Activated T-cell treated with anti-CD3 and anti-CD28 coated beads for 24 hours (primary cell): ENCODE data around the gene OR51E1.

Experiments
- DNase-seq: peaks from one replicate; pipeline ENCODE4 v3.0.0-alpha.2; 2020; ENCODE audit warnings: low read depth

Gene OR51E1

DNA sequence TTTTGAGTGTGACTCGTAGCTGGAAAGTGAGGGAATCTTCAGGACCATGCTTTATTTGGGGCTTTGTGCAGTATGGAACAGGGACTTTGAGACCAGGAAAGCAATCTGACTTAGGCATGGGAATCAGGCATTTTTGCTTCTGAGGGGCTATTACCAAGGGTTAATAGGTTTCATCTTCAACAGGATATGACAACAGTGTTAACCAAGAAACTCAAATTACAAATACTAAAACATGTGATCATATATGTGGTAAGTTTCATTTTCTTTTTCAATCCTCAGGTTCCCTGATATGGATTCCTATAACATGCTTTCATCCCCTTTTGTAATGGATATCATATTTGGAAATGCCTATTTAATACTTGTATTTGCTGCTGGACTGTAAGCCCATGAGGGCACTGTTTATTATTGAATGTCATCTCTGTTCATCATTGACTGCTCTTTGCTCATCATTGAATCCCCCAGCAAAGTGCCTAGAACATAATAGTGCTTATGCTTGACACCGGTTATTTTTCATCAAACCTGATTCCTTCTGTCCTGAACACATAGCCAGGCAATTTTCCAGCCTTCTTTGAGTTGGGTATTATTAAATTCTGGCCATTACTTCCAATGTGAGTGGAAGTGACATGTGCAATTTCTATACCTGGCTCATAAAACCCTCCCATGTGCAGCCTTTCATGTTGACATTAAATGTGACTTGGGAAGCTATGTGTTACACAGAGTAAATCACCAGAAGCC, 11.0 kb downstream of the OR51E1 start:
- DNase-seq = no peak

DNA sequence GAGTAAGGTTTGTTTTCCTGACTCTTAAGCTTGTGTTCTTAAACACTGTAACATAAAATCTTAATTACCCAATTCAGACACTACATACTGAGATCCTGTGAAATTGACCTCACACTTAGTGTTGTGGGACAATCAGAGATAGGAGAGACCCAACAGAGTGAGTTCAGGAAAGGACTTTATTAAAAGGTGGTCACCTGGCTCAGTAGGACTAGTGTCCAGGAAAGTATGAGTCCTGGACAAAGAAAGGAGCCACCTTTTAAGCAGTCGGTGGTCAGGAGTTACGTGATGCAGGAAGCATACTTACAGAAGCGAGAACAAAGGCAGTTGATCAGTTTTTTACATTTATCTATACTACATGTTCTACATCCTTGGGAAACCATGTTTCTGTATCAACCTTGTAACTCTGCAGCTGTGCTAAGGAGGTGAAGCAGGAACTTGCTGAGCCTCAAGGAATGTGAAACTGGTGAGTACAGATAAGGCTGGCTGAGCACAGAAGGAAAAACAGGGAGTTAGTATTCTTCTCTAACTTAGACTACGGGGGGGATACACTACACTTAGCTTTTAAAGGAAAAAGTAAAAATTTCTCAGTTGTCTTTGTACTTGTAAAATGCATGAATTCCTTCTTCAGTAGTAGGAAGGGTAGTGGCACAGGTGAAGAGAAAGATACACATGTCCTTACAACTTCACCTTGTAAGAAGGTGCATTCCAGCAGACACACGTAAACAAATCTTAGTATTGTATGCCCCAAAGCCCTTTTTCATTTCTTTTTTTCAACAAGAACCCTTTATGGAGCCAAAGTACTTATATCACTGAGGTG, 15.1 kb downstream of the OR51E1 start:
- no peak for DNase-seq

DNA sequence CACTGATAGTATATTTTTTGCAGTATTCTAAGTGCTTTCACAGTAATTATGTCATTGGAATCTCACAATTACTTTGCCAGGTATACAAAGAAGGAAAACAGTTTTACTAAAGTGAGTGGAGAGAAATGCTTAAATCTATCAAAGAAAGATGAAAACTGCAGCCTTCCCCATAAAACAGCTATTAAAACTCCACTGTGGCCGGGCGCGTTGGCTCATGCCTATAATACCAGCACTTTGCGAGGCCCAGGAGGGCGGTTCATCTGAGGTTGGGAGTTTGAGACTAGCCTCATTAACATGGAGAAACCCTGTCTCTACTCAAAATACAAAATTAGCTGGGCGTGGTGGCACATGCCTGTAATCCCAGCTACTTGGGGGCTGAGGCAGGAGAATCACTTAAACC, 19.1 kb downstream of the OR51E1 start:
- DNase-seq = no peak

DNA sequence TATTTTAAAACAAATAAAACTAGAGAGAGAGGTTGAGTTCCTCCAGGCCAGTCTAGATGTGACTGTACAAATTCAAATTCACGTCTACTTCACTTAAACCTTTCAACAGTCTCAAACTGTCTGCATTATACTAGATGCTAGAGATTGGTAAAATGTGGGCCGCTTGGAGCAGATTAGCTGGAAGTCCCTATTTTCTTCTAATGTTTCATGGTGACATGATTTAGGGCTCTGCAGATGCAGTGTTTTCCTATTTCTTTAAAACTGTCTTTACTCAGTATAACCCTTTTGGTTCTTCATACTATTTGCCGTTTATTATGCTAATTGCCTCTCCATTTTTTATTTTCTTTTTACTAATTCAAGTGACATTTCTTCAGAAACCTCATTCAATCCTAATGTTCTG, 20.4 kb downstream of the OR51E1 start:
- DNase-seq = no peak

DNA sequence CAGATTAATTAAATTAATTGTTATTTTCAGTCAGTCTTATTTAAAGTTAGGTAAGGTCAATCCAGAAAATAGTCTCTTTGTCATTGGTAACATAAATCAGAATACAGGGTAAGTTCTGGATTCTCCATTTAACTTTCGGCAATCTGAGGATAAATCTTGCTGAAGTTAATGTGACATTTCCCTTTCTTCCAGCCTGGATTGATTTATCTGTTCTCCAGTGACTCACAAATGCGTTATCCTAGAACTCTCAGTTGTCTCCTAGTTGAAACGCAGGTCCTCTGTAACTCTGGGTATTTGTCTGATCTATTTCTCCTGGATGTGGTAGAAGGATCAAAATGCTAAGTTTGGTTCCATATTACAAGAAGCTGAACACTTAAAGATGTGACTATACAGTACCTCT, 21.0 kb downstream of the OR51E1 start:
- DNase-seq = no peak

DNA sequence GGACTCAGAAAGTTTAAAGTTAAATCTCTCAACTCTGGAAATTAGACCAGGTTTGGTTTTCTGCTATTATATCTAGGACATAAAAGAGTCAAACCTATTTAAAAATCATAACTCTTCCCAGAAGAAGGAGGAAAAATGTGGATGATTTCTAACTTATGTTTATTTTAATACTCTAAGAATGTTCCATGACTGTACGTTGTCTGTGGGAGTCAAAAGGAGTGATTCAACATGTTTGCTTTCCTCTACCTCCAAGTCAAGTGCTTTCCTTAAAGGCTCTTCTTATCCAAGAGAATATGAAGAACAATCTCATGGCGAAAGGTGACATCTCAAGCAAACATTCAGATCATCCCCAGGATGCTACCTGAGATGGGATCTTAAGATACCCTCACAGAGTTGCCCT, 21.6 kb downstream of the OR51E1 start:
- DNase-seq = no peak

DNA sequence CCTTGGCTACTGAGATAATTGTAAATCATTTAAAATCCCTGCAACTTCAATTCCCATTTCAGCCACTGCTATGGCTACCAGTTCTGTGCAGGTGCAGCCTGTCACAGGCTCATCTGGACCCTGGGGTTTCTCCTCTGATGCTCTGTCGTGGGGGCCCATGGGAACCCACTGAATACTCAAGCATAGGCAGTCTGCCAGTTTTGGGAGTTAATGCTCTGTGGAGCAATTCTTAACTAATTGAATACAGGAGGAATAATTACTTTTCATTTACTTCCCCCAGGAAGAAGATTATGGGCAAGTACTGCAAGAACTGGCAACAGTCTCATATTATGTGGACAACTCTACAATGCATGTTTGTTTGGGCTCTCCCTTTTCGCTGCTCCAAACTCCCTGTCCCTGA, 28.0 kb downstream of the OR51E1 start:
- no peak for DNase-seq

DNA sequence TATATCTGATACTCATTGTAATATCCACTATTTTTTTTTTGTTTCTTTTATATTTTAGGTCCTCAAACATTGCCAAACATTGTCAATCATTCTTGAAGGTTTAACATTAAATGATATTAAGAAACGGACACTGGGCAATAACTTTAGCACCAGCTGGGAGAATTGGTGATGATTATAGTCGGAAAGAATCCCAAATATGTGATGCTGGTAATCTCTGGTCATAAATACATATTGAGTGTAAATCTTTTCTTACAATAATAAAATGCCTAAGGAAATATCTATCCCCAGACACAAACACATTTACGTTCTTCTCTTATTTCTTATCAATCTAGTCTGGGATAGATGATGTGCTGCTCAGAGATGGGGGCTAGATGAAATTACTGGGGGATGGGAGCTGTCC, 28.7 kb downstream of the OR51E1 start:
- no peak for DNase-seq

DNA sequence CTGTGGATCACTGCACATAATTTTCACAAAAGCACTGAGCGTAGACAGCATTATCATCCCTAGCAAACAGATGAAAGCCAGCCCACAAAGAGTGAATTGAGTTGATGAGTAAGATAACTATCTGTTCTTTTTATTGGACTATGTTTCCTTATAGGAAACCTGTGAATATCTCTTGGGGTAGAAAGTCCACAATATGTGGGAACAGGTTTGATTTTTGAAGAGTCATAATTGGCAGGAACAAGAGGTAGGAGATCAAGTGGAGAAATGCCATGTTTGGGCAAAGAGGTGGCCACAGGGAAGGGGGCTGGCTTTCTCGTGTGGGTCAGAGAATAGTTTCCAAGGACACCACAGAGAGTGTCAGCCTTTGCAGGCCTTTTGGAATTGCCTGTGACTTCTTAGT, 30.0 kb downstream of the OR51E1 start:
- no peak for DNase-seq

DNA sequence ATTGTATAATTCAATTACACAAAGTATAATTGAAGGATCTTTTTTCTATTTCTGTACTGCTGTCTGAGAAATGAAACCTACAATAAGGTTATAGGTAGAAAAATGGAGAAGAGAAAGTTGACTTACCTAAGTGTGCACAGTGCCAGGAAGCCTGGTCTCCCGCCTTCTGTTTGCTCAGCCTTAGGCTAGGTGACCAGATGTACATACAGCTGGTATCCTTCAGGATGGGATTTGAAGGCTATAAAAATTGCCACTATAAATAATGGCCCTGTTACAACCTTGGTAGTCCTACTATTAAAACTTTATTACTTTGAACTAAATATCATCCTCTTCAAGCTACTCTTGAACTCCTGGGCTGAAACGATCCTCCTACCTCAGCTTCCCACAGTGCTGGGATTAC, 34.2 kb downstream of the OR51E1 start:
- DNase-seq = no peak

DNA sequence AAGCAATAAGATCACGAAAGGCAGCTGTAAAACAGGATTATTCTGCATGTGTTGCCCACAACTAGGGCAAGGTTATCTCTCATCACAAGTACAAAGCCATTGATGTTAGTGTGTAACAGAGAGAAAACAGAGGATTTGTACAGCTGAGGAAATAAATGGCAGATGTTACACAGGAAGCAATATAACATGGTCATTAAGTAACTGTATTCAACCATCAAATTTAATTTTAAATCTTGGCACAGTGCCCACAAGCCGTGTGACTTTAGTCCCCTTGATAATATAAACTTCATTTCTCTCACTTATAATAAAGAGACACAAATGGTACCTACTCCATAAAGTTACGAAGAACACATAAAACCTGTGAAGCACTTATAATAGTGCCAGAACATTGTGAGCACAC, 36.6 kb downstream of the OR51E1 start:
- no peak for DNase-seq

DNA sequence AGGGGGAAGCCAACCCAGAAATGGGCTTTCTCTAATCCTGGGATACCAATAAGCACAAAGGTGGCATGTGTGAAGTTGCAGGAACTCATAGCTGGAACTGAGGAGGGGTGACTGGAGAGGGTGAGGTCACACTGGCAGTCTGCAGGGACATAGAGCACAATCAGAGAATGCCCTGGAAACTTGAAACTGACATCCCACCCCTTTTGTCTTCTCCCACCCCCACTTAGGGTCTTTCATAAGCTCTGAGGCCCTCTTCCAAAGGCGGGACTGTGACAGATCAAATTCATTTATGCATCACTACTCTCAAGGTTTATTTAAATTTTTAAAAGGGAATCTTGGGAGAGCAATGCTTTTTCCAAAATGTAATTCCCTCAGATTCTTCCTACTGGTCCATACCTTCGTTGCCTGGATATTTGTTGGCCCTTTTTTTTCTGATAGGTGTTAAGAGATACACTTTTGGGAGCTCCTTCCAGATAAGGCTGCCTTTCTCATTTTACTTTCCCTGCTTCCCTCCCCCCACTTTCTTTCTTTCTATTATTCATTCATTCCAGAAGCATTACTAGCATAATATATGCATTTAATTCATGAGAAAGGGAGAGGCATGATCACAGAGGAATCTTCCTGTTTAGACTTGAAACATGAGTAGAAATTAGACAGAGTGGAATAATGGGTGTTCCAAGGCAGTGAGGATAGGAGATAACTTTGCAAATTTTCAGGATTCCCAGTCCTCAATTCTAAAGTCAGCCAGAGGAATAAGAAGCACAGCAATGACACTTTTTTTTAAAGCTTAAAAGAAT, 39.0 kb downstream of the OR51E1 start:
- no peak for DNase-seq

DNA sequence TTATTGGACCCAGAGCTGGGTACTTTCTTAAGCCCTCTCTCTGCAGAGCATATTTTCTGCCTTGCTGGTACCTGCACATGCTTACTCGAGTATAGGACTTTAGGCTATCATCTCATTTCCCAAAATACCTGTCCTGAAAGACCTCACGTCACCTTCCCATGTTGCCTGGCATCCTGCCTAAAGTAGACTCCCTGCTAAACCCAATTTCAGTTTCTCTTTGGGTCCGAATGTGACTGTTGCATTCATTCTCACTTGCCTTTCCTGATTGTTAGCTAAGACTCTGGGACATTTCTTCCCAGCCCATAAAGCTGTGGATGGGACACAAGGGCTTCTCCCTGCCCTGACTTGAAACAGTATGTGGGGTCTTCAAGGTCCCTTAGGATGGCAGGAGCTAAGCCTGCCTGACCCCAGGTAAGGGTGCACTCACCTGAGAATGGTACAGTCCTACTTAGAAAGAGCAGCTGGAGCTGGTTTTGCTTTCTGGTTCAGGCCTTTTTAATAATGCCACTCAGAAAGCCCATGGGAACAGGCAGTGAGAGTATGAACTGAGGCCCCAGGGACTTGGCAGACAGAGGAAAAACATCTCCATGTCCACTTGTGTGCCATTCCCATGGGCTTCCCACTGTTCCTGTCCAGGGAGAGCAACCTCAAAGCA, 41.0 kb downstream of the OR51E1 start:
- DNase-seq = no peak

DNA sequence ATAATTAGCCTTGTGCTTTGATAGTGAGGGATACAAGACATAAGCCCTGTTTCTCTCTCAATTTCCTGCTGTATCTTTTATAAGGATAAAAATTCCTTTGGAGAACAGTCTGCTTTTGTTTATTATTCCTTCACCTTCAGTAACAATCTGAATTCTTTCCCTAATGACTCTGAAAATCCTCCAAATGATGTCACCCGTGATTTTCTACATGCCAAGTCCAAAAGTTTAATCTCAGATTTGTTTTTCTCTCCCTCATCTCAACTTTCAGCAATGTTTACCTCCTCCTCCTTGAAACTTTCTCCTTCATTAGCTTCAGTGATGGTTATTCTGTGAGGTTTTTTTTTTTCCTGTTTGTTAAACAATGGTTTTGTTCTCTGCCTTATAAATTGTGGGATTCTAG, 51.7 kb downstream of the OR51E1 start:
- DNase-seq = no peak

DNA sequence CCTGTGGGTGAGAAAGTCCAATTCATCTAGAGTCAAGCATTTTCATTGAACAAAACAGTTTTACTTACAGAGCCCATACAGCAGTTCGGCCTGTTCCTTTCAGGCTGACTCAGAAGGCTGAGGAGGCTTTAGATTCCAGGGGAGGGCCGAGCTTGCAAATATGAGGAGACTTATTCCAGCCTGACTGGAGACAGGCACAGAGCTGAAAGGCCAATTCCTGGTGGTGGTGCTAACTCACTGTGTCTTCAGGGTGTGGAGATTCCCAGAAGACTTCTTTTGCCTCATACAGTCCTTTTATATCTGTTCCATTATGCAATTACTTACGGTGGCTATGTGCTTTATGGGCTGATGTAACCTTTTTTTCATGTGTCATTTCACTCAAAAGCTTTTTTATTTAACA, 53.8 kb downstream of the OR51E1 start, which contains the start of gene OR51E2:
Gene OR51E2, minus strand, starts transcription at position 269 of the 400 bp plus-strand sequence. CDS start 15,142 bp downstream, outside the sequence.
- no peak for DNase-seq

DNA sequence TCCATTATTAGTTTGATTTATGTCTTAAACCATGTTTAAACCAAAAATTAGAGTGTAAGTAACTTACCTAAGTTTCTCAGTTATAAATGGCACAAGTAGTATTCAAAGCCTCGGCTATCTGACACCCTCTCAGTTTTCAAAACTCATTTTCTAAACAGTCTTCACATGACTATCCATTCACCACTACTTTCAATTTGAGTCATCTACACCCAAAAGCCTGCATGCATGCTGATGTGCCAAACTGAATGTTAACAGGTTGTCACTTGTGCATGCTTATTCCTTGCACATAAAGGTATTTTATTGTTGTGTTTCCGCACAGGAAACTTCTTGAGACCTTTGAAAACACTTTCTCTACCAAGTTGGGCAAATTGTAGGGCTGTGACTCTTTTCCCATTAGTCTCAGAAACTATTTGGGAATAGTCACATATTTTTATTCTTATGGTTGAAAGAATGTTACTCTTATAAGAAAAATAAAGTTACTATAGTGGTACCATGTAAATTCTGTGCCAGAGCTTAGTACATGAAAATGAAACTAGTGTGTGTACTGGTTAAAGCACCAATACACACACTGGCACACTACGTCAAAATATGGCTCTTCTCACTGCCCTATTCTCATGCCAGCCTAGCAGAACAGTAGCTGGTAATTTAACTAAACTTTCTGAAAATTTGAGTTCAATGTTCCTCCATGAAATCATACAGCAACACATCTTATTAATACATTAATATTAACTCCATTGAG, 56.1 kb downstream of the OR51E1 start:
- DNase-seq = no peak

DNA sequence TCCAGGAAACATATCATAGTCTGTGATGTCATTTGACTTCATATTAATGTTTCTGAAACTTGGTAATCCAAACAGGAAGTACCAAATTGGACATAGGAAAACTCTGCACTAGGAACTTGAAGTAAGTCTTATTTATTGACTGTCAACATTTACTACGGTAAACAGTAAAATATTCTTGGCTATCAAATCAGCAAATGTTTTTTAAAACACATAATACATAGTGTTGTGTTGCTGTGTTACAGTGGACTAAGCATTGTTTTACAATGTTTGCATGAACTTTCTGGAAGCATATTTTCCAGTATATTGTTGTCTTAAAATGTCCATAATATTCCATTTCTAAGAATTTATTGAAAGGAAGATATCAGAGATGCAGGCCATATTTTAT, 56.6 kb downstream of the OR51E1 start:
- DNase-seq = no peak

DNA sequence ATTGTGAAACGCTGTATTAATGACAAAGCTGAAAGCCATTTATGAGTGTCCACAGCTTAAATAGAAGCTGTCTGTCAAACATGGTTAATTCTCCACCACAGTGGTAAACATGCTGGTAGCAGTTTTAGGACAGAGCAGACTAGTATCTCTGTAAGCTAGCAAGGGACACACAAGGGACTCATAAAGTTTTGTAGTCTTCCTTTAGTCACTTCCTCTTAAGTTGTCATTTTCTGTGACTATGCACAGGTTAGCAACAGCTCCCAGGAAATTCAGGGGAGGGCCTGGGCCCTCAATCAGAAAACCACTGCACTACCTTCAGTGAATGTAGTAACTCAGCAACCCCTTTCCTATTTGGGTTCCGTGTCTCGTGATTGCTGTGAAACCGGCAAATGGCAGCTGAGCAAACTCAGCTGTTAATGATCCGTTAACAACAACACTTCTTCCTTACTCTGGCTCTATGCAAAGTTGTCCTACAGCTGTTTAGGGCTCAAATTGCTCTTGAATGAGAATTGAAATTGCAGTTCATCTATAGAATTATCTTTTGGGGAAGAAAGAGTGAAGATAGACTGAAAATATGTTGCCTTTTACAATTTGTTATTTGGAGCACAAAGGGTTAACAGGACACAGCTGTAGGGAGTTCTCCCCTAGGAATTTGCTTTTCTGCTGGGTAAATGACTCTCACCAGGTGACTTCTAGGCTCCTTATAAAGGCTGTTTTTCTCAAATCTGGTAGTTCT, 60.4 kb downstream of the OR51E1 start, which contains the start of gene MMP26:
Gene MMP26, plus strand, starts transcription at position 731 of the 736 bp plus-strand sequence.
- no peak for DNase-seq

DNA sequence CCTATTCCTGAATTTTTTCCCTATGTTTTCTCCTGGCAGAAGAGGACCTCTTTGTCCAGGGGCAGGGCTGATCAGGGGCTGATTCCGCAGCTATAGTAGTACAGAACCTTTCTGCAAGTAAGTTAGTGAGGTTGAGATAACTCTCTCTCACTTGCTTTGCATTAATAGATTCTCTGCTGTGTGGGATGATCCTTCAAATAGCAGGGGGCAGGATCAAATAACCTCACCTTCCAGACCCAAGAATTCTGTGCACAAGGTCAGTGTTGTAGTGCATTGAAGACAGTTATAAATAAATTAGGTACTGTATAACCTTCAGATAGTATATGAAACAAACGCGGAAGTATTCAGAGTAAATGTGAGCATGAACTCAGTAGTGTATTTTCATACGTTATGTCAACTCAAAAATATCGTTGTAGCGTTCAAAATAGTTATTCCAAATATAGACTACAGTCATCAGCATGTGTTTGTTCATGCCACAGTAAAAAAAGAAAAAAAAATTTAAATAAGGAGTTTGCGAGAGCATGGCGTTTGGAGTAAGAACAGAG, 61.1 kb downstream of the OR51E1 start:
- no peak for DNase-seq
